Measurements from ENCODE around the gene GPC4.
"Not testable (repeated sequence)": the region's sequence is repeated elsewhere in the genome, so short reads cannot be mapped to it uniquely, and the experiment has no call there.

GPC4 gene

DNA sequence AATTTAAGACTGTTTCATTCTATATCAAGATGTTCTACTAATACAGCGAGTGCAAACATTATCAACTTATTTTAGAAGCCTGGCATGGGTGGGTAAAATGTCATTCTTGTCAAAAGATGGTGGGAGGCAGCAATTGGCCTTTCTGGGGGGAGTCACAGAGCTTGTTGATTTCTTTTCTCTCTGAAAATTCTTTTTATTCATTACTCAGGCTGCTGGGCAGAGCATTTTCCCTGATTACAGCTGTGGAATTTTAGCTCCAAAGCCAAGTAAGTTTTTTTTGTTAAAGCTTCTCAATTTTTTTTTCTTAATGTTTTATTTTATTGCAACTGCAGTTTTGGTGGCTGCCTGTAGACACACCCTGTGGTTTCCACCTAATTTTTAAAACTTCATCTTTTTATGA is 50.4 kb downstream of the GPC4 start:
- no peak for DNase-seq

DNA sequence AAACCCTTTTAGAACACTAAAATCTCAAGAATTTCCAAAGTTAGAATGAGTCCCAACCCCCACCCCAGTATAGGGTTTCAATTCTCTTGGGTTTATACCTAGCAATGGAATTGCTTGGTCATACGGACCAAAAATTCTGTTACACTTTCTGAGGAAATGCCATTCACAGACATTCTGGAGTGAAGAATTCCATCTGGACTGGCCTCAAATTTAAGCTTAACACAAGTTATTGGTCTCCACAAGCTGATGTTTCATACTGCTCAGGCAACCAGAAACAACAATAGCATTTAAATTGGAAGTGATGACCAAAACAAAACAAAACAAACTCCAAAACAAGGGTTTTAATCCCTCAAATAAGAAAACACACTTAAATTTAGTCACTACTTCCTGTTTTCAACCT is 51.1 kb downstream of the GPC4 start:
- no peak for DNase-seq

DNA sequence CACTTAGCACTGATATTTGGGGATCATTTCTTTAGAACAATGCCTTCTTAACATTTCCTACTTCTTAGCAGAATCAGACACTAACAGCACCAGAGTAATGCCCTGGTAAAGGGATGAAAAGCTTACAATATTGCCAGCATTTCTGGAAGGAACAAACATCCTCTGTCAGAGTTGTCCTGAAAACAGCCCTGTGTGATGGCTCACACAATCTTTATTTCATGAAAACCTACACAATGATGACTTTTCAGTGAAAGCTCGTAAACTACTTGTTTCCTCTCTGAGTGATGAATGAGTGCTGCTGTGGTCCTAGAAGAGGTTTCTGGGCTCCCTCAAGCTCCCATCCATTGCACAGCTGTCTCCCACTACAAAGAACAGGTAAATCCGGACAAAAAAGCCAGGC is 52.8 kb downstream of the GPC4 start:
- peak; percentile 56 for DNase-seq

DNA sequence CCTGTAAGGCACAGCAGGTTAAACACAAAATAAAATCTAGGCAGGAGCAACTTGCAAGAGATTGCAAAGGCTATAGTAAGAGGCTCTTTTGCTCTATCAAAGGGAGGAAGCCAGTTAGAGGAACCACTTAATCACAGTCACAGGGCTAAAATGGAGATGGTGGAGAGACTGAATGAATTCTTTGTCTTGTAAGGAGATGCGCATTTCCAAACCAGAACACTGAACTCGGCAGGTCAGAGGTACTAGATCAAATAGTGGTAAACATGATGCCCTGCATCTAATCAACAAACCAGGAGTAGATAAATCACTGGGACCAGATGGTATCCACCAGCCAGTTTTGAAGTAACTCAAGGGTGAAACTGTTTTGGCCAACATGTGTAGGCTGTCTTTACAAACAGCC is 55.8 kb downstream of the GPC4 start:
- DNase-seq: no peak

DNA sequence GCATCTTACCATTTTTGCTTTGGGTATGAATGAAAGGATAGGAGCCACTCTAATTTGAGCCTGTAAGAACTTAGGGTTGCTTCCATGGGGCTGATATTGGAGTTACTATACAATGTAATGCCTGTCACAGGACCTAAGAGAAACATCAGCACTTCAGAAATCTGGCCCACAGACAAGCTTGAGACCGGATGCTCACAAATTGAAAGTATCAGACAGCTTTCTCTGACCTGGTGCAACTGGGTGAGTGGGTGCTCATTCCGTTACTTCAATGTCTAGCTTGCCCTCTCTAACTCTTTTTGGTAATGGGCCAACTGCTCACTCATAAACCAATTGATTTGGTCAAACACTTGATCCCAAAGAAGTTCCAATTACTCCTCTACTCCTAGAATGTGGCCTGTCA is 62.1 kb downstream of the GPC4 start:
- no peak for DNase-seq

DNA sequence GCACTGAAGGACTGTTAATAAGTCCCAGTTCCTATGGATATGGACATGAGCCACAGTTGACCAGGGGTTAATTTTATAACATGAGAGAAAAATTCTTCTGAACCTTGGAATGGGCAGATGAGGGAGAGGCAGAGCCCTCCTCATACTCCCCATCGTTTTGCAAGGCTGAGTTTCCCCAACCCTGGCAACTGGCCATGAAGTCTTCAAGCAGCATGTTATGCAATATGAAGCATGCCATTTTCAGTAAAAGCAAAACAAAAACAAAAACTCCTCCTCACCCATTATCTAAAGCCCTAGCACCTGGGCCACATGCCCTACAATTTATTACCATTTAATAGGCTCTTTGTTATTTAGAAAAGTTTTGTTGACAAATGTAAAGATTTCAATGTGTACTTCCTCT is 64.5 kb downstream of the GPC4 start:
- no peak for DNase-seq

DNA sequence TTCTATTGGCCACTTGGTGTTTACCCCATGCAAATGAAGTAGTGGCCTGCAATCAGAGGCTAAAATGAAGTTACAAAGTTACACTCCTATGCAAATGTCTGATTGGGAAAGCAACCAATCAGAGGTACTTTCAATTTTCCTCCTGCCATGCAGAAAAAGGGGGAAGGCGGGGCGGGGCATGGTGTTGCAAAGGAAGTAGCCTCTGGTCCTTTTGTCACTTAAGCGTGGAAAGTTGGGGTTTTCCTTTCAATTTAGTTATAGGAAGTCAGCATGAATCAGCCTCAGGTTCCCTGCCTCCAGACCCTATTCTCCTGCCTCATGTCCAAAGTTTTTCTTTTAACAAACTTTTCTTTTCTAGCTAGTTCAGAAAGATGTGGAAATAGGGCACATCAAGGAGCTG is 69.3 kb downstream of the GPC4 start:
- no peak for DNase-seq

DNA sequence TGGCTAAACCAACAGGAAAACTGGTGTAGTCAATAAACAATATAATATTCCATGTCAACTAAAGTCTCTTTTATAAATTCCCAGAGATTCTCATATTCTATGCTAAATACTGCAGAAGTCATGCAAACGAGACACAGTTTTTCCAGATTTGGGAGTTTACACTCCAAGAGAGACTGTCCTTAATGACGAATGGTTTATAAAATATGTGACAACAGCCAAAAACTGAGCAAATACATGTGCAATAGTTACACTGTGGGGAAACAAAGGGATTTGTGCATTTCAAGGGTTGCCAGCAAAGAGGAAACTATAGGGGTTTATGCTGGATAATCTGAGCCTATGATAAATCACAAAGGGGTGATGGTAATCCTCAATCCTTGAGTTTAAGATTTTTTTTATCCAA is 75.7 kb downstream of the GPC4 start:
- no peak for DNase-seq

DNA sequence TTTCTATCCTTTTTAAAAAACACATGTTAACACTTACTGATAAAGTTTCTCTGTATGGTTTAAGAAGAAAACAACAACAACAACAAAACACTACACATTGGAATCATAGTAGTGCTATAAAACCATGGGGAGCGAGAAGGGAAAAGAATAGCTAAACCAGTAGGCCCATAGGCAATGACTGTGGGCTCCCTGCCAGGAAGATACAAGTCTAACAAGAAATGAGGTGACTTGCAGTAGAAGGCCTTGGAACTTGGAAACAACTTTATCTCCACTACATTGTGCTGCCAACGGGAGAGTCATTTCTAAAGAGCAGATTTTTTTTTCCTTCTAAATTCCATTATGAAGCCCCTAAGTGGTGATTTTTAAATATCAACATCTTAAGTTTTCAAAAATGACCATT is 78.0 kb downstream of the GPC4 start:
- DNase-seq: no peak

DNA sequence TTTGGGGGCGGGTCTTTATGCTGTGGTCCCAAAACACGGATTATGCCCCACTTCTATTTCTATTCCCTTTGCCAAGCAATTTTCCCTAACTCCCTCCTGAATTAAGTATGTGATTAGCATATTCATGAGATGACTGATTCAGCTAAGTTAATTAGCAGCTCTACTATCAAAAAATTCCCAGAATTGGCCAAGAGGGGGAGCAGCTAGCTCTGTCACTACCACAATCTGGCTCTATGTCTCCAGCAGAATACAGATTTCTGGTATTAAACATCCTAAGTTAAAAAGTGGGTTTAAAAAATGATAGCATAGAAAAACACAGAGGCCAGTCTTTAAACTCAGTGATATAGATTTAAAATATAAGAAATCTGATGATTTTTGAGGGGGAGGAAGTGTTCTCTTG is 80.3 kb downstream of the GPC4 start:
- no peak for DNase-seq

DNA sequence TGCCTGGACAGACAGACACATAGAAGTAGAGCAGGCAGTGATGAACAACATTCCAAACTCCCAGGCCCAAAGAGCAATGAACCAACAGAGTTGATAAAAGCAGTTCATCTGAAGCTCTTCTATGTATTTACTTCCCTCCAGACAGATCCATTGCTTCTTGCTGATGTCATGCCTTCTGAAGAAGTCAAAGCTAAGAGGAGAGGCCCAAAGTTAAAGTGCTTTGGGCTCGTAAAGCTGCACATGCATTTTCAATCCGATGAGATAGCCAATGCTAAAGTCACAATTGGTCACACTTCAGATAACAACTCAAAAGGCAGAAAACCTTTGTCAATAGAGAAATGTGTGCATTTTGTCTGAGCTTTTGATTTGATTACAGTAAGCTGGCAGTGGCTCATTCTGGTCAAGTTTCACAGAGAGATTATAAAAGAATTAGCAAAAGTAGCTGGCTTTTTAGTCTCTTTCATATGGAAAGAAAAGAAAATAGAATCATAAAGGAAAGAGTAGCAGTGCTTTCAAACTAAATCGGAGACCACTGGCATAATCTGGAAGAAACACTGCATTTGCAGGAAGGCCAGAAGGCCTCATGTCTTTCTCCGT is 82.0 kb downstream of the GPC4 start:
- DNase-seq: peak; percentile 56

DNA sequence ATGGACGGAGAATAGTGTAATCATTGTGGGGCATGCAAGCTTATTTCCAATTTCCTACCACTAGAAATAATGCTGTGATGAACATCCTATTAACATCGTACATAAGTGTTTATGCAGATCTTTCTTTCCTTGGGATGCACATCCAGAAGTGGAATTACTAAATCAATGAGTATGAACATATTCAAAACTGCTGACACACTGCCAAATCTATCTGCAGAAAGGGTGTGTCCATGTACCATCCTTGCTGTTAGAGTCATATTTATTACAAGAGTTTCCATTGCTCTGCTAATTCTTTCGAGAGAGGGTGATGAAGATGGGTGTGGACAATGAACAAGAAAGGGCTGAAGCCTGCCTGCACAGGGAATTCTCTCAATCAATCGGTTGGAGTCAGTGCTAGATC is 82.6 kb downstream of the GPC4 start:
- DNase-seq: no peak

DNA sequence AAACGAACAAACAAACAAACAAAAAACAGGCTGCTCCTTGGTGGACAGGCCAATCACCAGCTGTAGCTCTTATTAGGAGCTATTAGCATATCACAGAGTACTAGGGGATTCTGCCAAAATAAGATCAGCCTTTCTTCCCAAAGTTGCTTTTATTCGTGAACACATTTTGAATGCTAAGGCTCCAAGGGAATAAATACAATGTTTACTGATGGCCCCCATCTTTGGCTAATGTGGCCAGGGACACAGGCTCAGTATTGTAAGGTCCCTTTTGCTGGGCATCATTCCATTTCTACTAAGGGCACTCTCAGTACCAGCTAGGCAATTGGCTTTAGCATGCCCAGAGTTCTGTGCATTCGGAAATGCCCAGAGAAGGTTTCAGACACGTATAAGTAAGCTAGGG is 84.3 kb downstream of the GPC4 start:
- DNase-seq: no peak

DNA sequence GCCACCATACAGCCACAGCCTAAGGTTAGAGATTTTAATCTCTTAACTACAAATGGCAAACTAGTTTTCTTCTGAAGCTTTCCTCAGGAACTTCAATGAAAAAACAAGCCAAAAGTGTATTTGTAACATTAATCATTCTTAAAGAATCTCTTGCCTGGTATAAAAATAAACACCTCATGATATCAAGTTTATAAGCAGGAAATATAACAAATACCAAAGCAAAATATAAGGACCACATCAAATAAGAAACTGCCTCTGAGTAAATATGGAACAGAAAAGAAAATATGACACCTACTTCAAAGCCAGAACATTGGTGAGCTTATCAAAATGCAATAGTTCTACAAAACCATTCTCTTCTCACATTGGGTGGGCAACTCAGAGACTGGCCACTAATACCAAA is 89.9 kb downstream of the GPC4 start:
- no peak for DNase-seq

DNA sequence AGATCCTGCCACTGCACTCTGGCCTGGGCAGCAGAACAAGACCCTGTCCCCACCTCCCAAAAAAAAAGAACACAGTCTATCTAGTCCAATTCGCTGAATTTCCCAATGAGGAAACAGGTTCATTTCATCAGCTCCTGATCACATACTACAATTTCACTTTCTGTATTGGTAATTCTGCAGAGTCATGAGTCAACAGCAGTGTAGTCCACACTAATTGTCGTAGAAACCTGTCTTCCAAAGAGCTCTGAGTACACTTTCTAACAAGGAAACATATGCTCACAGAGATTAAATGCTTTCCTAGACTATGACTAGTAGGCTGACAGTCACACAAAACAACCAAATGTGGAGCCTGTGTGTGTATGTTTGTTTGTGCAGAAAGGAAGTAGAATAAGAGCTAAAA is 91.9 kb downstream of the GPC4 start:
- DNase-seq: no peak

DNA sequence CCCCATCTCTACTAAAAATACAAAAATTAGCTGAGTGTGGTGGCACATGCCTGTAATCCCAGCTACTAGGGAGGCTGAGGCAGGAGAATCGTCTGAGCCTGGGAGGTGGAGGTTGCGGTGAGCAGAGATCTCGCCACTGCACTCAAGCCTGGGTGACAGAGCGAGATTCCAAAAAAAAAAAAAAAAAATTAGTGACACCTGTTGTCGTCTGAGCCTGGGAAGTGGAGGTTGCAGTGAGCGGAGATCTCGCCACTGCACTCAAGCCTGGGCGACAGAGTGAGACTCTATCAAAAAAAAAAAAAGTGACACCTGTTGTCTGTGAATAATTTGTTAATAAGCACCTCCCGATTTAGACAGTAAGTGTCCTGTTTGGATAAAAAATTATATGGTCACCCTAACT is 93.0 kb downstream of the GPC4 start:
- DNase-seq: not testable (repeated sequence)

DNA sequence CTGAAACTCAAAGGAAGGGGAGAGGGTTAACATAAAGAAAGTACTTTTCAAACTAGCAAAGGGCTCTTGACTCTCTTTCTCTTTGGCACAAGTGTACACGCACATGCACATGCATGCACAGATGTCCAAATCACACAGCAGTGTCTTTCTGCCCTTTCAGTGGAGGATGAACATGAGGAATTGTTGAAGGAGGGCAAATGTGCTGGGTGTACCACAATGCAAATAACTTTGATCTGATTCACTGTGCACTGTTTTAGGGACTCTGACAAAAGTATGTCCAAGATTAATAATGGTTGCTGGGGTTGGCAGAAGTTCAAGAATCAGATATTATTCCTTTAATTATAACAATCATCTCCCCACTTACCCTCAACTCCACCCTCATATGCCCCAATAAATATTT is 93.8 kb downstream of the GPC4 start:
- DNase-seq: no peak

DNA sequence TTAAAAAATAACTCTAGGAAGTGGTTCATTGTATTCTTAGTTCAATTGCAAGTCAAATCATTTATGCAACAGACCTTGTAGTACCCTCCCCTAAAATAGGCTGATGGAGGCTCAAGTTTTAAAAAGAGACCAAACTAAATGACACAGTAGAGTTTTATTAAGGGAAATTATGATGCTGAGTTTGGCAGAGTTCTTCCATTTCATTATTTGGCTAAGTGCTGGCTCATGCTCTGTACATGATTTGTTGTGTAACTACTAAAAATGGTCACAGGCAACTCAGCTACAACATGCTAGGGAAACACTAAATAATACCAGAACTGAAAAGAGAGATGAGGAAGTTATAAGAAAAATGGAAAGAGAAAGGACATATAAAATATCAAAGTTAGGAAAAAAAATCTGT is 101.0 kb downstream of the GPC4 start:
- DNase-seq: no peak

DNA sequence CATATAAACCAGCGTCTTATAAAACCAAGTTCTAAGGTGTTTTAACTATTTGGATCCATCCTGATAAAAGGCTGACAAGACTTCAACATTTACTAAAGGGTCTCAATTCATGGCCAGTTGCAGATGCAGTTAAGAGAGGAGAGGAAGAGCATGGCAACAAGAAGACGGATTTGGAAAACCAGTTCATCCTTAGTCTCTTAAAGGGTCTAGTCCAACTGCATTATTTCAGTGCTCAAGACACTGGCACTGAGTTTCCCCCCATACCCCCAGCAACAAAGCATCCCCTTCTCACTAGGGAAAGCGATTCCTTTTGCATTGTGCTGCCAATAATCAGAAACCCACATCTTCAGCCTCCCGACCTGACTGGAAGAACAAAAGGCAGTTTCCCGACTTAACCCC is 106.8 kb downstream of the GPC4 start:
- no peak for DNase-seq

DNA sequence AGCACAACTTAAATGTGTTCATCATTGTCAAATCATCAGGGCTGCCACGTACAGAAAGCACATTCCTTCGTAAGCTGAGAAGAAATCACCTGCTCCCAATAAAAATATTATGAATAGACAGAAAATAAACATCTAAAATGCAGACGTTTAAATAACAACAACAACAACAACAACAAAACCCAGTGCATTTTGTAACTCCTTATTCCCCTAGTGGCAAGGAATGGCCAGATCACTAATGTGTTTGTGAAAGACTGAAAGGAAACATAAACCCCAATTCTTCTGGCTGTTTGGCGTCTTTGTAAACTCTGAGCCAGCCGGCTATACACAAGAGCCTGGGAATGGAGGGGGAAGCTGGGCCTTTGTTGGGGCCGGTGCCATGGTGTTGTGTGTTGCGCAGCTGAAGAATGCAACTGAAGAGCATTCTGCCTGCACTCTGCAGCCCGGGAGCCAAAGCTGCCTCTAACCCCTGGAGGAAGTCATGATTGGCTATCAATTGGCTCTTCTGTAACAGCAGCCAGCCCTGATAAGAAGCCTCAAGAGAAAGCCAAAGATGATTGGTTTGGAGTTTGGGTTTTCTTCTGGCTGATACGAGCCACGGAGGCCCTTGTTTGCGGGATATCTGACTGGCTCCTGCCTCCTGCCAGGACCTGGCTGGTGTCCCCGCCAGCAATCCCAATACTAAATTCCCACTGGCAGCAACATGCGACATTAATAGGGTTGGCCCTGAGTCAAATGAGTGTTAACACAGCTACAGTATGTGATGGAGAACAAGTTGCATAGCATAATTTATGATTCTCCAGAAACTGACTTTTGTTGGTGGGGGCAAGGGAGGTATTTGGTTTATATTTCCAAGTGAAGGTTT is 107.4 kb downstream of the GPC4 start:
- DNase-seq: peak; percentile 73

DNA sequence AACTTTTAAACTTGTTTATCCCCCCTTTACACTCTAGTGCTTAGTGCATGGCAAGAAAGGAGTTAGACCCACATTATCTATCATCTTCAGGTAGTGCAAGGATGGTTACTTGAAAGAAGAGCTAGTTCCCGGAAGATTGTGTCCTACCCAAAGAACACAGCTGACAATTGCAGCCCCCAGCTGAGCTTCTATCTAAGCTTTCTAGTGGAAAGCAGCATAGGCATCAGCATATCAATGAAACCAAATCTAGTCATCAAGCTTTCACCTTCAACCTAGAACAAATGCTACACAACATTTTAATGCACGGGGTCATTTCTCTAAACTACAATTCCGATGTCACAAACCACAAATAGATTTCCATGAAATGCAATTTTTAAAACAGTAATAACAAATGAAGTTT is 108.2 kb downstream of the GPC4 start:
- no peak for DNase-seq

DNA sequence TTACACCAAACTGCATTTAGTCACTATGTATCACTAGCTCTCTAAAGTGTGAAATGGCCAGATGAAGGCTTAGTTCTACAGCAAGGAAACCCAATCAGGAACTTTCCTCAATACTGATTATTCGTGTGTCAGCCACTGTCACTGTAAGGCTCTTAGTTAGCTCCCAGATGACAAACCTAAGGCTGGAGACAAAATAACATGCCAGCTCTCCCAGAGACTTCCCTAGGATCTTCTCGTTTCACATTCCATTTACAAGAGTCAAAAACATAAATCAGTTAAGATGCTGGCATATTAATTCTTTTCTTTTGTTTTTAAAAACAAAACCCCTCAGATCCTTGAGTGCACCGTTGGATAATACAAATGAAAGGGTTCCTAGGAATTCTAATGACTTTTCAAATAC is 109.0 kb downstream of the GPC4 start:
- no peak for DNase-seq

DNA sequence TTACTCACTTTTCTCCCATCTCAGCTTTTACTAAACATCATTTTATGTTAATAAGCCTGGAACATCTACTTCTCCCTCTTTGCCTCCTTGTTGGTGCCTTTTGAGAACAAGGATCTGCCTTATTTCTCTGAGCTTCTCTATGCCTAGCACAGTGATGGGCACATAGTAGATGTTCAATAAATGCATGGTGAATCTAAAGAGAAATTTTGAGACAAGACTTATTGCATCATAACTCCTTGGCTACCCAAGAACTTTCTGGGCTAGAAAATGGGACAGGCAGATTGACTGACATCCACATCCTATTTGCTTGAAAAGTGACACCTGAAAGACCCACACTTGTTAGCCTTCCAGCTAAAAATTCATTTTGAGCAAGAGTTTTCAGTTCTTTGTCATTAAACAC is 109.9 kb downstream of the GPC4 start:
- no peak for DNase-seq

DNA sequence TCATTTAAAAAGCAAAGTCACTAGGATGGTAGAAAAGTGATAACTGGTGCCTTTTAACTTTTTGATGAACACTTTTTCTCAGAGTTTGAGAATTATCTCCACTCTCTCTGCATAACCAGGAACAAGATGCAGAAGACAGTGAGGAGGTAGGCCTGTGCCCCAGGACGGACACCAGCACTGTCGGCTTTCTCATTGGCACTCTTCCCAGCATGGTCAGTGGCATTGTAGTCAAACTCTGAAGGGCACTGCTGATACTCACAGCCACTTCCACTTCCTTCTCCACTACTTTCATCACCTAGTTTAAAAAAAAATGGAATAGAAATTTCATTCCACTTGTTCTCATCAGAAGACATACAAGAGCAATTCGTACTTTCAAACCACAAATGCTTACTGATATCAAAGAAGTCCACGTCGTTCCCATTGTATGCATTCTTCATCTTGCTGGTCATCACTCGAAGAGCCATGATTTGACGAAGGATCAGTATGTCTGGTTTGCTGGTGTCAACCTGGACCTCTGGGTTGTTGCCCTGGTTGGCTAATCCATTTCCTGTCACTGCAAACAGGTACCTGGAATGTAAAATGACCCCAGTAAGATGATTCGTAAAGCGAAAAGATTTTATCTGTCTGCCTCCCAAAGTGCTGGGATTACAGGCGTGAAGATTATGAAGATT is 112.4 kb downstream of the GPC4 start:
- no peak for DNase-seq

Data from islet precursor cell (in vitro differentiated cells).